ENCODE results near the gene PAN2.
"Not testable (repeated sequence)": the region's sequence is repeated elsewhere in the genome, so short reads cannot be mapped to it uniquely, and the experiment has no call there.

The PAN2 gene

DNA sequence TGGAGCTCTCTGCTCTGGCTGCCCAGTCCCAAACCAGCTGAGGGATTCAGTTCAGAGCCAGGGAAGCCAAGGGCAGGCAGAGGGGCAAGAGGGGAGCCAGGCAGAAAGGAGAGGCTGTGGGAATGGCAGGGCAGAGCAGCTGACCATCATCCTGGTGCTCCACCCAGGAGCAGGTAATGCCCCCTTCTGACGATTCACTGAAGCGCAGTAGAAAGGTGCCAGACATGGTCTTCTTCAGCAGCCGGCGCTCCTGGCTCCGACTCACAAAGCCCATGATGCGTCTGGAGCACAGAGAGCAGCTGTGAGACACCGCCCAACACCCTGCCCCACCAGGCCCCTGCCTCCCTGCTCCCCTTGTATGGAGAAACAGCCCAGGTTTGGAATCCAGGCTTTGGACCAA is 12.9 kb upstream of the PAN2 start:
- peak in 1 of 2 donors; percentile 15 for DNase-seq

DNA sequence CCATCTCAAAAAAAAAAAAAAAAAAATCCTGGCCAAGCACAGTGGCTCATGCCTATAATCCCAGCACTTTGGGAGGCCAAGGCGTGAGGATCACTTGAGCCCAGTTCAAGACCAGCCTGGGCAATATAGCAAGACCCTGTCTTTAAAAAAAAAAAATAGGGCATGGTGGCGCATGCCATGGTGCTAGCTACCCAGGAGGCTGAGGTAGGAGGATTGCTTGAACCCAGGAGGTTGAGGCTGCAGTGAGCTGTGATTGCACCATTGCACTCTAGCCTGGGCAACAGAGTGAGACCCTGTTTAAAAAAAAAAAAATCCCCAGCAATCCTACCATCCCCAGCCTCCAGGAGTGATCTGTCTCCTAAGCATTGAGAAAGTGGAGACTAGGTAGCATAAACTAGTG is 8.5 kb upstream of the PAN2 start:
- not testable (repeated sequence) for DNase-seq

DNA sequence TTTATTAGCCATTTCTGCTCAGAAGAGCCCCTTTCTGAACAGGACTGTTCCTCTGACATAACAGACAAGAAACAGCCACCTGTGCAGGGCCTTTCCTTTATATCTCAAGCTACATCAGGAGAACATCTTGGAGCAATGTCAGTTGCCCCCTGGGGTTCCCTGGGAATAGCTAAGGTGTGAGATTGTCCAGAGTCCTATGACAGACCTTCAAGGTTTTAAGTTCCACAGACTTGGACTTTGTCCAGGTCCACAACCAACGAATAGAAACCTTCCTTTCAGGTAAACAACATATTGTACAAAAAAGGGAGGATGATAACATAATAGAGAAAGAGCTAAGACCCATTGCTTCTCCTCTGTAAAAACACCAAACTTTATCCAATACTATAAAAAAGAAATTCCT is 7.8 kb upstream of the PAN2 start:
- no peak for DNase-seq

DNA sequence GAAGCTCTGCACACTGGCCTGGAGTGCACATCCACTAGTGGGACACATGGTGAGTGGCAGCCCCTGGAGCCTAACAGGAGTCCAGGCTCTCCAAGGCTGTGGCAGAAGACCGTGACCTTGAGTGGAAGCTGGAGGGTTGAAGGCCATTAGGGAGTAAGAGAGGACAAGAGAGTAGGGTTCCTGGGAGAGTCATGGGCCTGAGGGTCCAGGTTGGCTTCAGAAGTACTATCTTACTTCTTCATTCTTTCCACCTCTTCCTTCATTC is 5.3 kb upstream of the PAN2 start:
- DNase-seq: no peak

DNA sequence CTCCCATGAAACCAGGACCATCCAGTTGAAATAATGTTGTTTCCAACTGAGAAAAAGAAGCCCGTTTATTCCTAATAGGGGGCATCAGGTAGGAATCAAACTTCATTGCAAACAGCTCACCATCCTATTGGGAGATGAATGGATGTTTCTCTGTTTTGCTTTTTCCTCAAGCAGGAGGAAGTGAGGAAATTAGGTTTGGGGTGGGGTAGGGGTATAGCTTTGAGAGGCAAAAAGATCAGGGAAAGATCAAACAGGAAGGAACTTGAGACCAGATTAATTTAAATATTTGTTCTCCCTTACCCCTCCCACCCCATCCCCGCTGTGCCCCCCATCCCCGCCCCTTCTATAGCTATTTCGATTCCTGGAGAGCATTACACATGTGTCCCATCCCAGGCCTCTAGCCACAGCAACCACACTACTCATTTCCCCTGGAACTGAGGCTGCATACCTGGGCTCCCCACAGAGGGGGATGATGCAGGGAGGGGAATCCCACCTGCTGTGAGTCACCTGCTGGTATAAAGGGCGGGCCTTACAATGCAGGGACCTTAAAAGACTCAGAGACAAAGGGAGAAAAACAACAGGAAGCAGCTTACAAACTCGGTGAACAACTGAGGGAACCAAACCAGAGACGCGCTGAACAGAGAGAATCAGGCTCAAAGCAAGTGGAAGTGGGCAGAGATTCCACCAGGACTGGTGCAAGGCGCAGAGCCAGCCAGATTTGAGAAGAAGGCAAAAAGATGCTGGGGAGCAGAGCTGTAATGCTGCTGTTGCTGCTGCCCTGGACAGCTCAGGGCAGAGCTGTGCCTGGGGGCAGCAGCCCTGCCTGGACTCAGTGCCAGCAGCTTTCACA is 4.7 kb upstream of the PAN2 start, which contains the start of gene IL23A:
TSS of gene IL23A (plus strand) at position 577 of the 850 bp plus-strand sequence. CDS start at position 738, 161 bp downstream.
- DNase-seq: peak; percentile 82 to 89

DNA sequence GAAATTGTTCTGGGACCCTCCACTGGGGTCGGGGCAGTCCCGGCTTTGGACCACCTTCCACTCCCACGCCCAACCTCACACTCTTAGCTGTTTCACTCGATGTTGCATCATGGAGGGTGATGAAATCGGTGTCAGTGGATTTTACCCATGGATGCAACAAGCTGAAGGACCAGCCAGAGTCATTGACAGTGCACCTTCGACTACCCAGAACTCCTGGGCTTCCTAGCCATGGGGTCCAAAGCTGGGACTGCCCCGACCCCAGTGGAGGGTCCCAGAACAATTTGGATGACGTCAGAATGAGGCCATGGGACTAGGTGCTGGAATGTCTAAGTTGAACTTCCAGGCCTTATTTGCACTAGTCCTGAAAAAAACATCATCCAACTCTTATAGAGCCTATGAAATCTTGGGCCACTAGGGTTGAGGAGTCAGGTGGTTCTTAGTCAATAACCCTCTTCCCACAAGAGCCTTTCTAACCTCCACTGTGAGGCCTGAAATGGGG is 4.0 kb upstream of the PAN2 start:
- DNase-seq: no peak

DNA sequence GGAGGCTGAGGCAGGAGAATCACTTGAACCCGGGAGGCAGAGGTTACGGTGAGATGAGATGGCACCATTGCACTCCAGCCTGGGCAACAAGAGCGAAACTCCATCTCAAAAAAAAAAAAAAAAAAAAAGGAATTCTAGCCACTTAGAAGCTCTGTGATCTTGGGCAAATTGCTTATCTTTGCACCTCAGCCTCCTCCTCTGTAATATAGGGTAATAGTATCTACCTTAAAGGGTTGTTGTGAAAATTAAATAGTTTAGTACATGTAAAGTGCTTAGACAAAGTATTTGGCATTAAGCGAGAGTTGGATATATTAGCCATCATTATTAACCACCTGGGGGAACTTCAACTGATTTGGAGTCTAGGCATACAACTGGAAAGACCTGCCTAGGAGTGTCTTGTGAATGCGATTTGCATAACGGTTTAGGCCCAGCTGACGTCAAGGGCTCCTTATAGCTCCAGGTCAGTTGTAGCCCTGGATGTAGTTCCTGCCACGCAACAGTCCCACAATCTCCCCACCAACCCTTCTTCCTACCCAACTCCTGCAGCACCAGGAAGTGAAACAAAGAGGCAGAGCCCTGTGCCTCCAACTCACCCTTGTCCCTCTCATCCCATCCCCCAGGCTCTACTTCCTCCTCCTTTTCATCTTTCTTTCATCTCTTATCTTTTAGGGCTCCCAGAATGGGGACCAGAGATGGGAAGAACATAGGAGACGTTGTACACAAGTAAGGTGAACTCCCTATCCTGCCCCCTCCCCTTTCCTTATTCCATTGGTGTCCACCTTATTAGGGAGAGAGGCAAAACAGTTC is 2.8 kb upstream of the PAN2 start:
- no peak for DNase-seq

DNA sequence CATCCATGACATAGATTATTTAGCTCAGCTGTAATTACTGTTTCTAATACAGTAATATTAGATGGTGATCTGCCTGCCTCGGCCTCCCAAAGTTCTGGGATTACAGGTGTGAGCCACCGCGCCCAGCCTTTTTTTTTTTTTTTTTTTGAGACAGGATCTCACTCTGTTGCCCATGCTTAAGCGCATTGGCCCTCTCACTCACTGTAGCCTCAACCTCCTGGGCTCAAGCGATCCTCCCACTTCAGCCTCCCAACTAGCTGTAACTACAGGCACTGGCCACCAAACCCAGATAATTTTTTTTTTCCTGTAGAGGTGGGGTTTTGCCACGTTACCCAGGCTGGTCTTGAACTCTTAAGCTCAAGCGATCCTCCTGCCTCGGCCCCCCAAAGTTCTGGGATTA is 1.7 kb upstream of the PAN2 start:
- not testable (repeated sequence) for DNase-seq

DNA sequence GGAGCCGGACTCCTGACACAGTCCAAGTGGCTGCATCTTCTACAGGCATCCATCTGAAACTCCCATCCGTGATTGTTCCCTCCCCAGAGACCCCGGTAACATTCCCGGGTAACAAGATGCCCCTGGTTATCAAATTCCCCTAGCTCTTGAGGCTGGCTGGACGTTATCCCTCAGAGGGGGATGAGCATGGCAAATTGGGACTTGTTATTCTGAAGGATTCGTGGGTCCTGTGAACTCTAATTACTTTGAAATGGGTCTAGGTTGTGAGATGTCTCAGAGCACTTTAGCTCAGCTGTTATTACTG is 642 bp upstream of the PAN2 start:
- no peak for DNase-seq

DNA sequence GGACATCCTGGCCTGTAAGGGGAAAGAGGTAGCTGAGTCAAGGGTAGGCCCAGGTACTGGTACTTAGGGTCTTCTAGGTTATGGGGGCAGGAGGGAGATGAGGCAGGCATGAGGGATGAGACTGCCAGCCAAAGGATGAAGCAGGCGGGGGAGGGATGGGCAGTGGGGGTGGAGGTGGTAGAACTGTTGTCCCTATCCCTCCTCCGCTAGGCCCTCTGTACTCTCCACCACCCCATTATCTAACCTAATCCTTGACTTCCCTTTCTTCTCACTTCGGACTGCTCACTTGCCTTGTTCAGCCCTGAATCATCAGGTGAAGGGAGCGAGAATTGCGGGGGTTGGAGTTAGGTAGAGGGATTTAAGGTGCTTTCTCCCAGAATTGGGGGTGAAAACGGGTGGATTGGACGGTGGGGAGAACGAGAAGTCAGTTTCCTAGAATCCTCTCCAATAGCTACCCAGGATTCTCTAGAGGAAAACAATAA is 562 bp downstream of the PAN2 start:
- DNase-seq: no peak

DNA sequence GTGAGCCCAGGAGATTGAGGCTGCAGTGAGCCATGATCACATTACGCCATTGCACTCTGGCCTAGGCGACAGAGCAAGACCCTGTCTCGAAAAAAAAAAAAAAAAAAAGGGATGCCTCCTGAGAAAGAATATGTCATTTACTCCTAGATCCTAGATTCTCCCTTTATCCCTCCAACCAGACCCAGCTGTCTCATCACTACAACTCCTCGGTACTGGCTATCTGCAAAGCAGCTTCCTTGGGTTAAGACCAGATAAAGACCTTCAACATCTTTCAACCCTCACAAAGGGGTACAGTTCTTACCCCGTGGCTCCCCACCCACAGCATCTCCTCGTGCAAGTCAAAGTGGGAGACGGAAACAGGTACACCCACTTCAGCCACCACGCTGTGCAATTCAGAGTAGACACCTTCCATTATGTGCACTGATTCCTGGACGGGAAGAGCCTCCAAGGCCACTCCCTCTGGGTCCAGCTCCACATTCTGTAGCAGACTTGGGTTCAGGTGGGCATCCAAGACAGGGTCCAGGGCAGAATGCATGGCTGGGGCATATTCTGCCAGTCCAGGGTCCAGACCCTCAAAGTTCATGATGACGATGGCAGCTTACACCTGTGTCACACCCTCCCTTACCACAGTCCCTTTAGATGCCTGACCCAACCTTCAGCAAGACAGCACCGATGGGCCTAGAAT is 1.1 kb downstream of the PAN2 start:
- DNase-seq: no peak

DNA sequence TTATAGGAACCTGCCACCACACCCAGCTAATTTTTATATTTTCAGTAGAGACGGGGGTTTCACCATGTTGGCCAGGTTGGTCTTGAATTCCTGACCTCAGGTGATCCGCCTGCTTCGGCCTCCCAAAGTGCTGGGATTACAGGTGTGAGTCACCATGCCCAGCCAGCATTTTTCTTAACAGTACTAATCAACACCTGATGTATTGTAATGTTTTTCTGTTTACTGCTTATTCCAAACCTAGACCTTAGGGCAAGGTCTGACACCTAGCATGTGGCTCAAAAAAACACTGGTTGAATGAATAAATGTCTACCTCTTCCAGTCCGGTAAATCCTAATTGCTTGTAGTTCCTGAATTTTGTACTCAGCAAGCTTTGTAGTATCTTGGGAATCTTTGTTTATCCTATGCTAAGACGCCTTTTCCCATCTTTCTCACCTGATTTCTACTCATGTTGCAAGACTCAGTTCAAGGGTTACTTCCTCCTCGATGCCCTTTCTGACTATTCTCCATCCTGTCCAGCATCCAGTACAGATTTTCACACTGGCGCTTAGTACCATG is 2.8 kb downstream of the PAN2 start:
- no peak for DNase-seq

DNA sequence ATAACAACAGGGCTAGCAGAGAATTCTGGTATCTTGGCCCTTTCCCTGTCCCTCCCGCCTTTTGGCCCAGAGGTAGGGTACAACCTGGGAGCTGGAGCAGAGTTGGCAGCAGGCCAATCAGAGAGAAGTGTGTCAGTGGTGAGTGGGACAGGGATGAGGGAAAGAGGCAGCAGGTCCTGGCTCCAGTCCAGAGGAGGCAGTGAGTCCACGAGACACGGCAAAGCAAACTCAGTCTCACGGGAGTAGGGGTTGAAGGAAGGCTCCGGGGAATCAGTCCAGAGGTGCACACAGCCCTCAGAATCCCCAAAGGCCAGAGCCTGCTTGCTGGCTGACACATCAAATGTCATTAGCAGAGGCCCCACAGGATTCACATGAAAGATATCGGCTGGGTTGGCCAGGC is 7.3 kb downstream of the PAN2 start:
- DNase-seq: no peak

DNA sequence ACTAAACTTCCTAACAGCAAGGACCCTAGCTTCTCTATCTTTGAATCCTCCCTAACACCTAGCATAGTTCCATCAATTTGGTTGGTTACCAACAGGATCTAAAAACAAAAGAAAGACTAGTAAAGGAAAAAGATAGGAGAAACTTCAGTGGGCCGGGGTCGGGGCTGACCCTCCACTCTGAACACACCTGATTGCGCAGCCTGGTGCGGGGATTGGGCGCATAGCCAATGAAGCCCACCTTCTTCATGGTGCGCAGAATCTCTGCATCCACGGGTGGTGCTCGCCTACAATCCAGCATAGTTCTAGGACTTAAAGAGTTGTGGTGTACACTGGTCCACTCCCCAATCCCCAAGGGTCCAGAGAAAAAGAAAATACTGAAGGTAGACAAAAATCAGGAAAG is 7.7 kb downstream of the PAN2 start:
- DNase-seq: no peak

DNA sequence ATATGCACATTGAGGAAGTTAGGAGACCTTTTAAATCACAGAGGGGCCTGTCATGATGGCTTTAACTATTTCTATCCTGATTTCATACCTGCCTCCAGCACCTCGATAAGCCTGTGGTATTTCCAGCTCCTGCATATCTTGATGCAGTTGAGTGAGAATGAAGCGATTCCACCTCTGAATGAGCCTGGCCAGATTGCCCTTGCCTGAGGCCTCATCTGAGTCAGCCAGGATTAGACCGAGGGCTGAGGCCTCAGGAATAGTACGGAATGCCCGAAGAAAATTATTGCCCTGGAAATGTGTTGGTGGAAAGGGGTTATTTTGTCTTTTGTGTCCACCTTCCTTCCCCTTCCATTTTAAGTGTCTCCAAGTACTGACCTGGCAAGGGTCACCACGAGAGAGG is 9.6 kb downstream of the PAN2 start:
- DNase-seq: no peak

DNA sequence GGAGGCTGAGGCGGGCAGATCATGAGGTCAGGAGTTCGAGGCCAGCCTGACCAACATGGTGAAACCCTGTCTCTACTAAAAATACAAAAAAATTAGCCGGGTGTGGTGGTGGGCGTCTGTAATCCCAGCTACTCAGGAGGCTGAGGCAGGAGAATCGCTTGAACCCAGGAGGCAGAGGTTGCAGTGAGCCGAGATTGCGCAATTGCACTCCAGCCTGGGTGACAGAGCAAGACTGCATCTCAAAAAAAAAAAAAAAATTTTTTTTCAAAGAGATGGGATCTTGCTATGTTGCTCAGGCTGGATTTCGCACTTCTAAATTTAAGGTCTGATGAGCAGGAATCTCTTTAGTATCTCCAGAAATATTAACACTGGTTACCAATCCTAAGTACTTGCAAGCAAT is 12.2 kb downstream of the PAN2 start:
- DNase-seq: not testable (repeated sequence)

DNA sequence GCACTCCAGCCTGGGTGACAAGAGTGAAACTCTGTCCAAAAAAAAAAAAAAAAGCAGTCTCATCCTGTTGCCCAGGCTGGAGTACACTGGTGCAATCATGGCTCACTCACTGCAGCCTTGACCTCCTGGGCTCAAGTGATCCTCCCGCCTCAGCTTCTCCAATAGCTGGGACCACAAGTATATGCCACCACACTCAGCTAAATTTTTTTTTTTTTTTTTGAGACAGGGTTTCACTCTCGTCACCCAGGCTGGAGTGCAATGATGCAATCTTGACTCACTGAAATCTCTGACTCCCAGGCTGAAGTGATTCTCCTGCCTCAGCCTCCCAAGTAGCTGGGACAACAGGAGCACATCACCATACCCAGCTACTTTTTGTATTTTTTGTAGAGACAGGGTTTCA is 12.8 kb downstream of the PAN2 start:
- no peak for DNase-seq

DNA sequence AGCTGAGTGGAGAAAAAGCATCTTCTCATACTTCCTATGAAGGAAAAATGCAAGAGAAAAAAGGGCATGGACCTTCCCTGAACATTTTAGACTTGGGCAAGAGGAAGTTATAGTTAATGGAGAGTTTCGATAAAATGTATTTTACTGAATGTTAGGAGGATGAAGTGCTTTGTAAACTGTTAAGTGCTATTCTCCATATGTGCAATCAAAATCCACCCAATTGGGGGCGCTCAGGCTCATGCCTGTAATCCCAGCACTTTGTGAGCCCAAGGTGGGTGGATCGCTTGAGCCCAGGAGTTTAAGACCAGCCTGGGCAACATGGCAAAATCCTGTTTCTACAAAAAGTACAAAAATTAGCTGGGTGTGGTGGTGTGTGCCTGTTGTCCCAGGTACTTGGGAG is 16.1 kb downstream of the PAN2 start:
- no peak for DNase-seq

DNA sequence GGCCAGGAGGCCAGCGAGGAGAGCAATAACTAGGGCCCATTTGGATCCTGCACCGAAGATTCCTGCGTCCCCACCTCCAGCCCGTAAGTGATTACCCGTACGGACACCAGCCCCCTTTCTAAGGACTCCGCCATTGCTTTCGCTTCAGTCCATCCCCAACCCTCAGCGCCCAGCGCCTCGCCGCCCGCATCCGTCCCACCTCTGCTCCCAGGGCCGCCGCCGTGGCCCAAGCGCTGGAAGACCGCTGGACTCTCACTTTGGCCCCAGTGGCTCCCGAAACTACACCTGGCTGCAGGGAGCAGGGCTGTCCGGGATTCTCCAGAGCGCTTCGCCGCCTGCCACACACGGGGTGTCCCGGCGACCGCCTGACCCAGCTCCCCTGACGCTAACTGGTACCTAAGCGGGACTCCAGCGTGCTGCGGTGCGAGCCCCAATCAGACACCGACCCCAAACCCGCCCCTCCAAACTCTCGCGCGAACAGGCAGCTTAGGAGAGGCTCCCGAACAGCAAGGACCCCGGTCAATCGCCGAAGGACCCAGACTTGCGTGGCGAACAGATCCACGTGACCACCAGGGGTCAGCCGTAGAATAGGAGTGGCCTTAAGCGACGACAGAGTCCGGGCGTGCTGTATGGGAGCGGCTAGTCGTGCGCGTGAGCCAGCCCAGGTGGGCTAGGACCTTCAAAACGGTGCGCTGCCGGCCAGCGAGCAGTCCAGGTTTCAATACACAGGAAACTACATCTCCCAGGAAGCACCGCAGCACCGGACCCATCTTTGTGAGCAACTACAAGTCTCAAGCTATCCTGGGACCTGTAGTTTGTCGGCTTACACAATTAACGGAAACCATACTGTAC is 18.0 kb downstream of the PAN2 start, which contains the start of gene CNPY2:
TSS of gene CNPY2 (minus strand) at position 367 of the 852 bp plus-strand sequence. CDS start 771 bp downstream, outside the sequence.
- peak; percentile 92 to 94 for DNase-seq

DNA sequence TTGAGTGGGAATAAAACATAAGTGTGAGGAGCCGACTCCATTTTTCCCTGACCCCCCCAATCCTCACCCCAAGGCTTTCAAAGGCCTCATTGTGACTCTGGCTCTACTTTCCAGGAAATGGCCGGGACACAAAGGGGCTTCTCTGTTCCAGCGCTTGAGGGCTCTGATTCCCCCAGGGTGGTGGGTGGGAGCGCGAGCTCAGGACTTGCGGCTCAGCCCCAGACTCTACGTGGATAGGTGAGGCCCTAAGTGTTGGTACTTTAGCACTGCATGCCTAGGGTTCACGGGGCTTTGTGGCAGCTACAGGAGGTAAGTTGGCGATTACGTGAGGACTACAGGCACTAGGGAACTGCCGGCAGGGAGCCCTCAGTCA is 18.6 kb downstream of the PAN2 start:
- no peak for DNase-seq

DNA sequence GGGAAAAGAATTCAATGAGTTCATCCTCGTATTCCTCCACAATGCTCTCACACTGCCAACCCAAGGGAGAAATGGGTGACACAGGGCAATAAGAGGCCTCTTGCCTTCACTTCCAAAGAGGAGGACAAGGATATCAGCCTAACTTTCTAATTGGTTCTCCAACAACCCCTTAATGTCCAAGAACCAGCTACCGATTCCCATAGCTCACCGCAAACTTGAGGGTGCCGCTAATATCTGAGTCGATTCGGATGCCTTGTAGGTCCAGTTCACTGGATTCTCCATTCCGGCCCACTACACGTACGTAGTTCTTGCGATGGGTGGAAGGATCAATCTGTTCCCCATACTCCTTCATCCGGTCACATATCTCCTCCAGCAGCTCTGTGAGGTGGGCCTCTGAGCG is 22.8 kb downstream of the PAN2 start:
- no peak for DNase-seq

DNA sequence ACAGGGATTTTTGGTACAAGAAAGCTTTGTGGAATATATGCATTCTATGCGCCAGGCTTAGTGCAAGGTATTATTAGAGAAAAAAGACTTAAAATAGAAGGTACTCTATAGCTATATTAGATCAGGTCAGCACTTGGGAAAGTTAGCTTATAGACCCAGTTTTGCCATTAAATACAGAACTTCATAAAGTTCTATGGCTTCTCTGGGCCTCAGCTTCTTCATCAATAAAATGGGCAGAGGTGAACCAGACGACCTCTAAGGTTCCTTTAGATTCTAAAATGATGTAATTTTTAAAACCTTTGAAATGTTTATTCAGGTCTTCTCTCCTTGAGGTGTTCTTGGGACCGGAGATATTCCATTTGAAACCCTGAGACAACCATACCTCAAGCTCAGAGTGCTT is 25.1 kb downstream of the PAN2 start:
- DNase-seq: no peak
